ENCODE results near the gene HPGD. TPM values are rescaled to one million over a fixed set of nuclear protein-coding genes. Genes with fewer than 3 reads are reported as not detected.

The HPGD gene
- polyA plus RNA-seq, 1 donor (not counting 4 experiments of a cell fraction or from before 2014, with no cell fraction given): 0.75 TPM

DNA sequence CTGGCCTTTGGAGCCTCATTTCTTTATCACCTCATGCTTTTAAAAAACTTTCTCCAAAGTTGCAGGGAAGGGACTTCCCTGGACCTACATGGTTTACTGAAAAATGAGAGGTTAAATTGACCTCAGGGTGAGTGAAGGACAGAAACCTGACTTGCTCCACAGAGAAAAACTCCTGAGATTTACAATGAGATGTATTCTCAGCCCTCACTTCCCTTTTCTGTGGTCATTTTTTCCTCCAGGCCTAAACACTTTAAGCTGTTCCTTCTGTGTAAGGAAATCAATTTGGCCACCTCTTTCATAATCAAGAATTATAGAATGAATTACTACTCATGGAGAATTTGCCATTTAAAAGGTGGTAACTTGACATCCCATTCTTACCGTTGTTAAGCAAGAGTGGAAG is 77.9 kb downstream of the HPGD start:
- Histone ChIP-seq H3K9ac (ENCODE audit: control insufficient read depth, extremely low read depth, insufficient read depth, low read length) (no peak overlapping the region), H3K79me2 (ENCODE audit: control insufficient read depth, insufficient read depth, low read length) (no peaks in the 10 kb centered on the region), H3K36me3 (ENCODE audit: control insufficient read depth in 2 of 2, extremely low read depth in 1 of 2, insufficient read depth in 2 of 2, low read length in 2 of 2) (no peaks in the 10 kb centered on the region), H3K4me1 (ENCODE audit: control insufficient read depth, extremely low read depth, insufficient read depth, low read length) (no peaks in the 10 kb centered on the region), H3K4me2 (ENCODE audit: control insufficient read depth, extremely low read depth, insufficient read depth, low read depth, low read length) (no peak overlapping the region), H3K27ac (ENCODE audit: control insufficient read depth, insufficient read depth, low read length) (no peak overlapping the region), H3K4me3 (ENCODE audit: control insufficient read depth in 2 of 3, extremely low read depth in 1 of 3, insufficient read depth in 2 of 3, low read depth in 1 of 3, low read length in 3 of 3) (no peak overlapping the region), H3K9me1 (ENCODE audit: control insufficient read depth, extremely low read depth, insufficient read depth, low read length) (no peaks in the 10 kb centered on the region), H2AFZ (ENCODE audit: control insufficient read depth, low read length) (no peak overlapping the region), H4K20me1 (ENCODE audit: control insufficient read depth, extremely low read depth, insufficient read depth, low read length) (no peaks in the 10 kb centered on the region), H3K9me3 (ENCODE audit: control insufficient read depth, low read depth, low read length) (no peaks in the 10 kb centered on the region), H3K27me3 (ENCODE audit: control insufficient read depth, extremely low read depth, insufficient read depth, low read length) (no peaks in the 10 kb centered on the region)
- FAIRE-seq: no peak
- dilution Hi-C loops (cut with MboI; ENCODE audit: extremely low pct_ligation_motif_present, low sequenced_read_pairs): no loop called here
- no peak for DNase-seq (ENCODE audit: low read depth, low spot score)
- TF ChIP-seq EZH2 (IDR thresholded peaks at IDR 0.05; ENCODE audit: low read length): no peak

Other genes with a start within 250 kb of the HPGD start
- gene FBXO8, start 238.8 kb downstream of the HPGD start, polyA plus RNA-seq: 9.0 to 21.0 TPM (median 16.3 TPM) in 3 replicates
- gene CEP44, start 238.6 kb downstream of the HPGD start, polyA plus RNA-seq: 3.9 to 8.0 TPM (median 5.3 TPM) in 3 replicates

All from keratinocyte (primary cell).